Activated CD4-positive, alpha-beta memory T cell treated with anti-CD3 and anti-CD28 coated beads, Interleukin-2, amount 10 ng/mL, durations not matched to agents 7 days and 5 days (primary cell): ENCODE data around the gene TPO. TPM values are rescaled to one million over a fixed set of nuclear protein-coding genes. Genes with fewer than 3 reads are reported as not detected.
"Not testable (repeated sequence)": the region's sequence is repeated elsewhere in the genome, so short reads cannot be mapped to it uniquely, and the experiment has no call there.

Experiments
- CTCF ChIA-PET: fragments of 350-600 bp; sonication (Branson Sonifier 250); formaldehyde crosslinking; loops from one replicate; lab custom pipeline; 2021; ENCODE audit warnings: antibody characterized with exemption, inconsistent platforms; lab: Charles Lee
- POLR2A ChIA-PET: fragments of 350-600 bp; sonication (Branson Sonifier 250); formaldehyde crosslinking; loops from one replicate; lab custom pipeline; 2021; ENCODE audit warnings: antibody characterized with exemption; lab: Charles Lee
- DNase-seq: peaks from one replicate; pipeline ENCODE4 v3.0.0-alpha.2; 2020
- H3K27ac Mint-ChIP-seq: one replicate; pipeline ENCODE4 v1.8.0; 2021; ENCODE audit warnings: mild to moderate bottlenecking, mixed read lengths
- H3K27me3 Mint-ChIP-seq: one replicate; pipeline ENCODE4 v1.8.0; 2021; ENCODE audit warnings: mixed read lengths
- H3K36me3 Mint-ChIP-seq: one replicate; pipeline ENCODE4 v1.8.0; 2021; ENCODE audit warnings: low read depth, mixed read lengths
- H3K4me1 Mint-ChIP-seq: one replicate; pipeline ENCODE4 v1.8.0; 2021; ENCODE audit warnings: mixed read lengths
- H3K4me3 Mint-ChIP-seq: one replicate; pipeline ENCODE4 v1.8.0; 2021; ENCODE audit warnings: mild to moderate bottlenecking, mixed read lengths
- H3K9me3 Mint-ChIP-seq: one replicate; pipeline ENCODE4 v1.8.0; 2021; ENCODE audit warnings: mixed read lengths
- total RNA-seq, 2 experiments: library from RNA; stranded (reverse); gene quantifications; one replicate each; pipeline ENCODE4 v1.2.3, GENCODE V29; 2021

The TPO gene
- total RNA-seq, 2 experiments from 2014 or later = 0.73 TPM; not detected in 1

DNA sequence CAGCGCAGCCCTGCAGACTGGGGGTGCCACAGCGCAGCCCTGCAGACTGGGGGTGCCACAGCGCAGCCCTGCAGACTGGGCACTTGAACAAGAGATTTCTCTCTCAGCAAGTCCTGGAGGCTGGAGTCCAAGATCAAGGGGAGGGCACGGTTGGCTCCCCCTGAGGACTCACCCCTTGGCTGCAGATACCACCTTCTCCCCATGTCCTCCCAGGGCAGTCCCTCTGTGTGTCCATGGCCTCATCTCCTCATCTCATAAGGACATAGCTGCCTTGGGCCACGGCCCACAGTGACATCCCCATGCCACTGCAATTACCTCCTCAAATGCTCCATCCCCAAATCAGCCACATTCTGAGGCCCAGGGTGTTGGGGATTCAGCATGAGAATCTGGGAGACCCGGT, 98.2 kb downstream of the TPO start:
- ChIA-PET POLR2A (no interaction called here), CTCF (no interaction called here)
- no peaks in the 10 kb centered on the region for H3K27me3 Mint-ChIP-seq
- peaks cover 15% of the 10 kb centered on the region for H3K9me3 Mint-ChIP-seq
- H3K4me1 Mint-ChIP-seq = peaks cover 30% of the 10 kb centered on the region
- H3K36me3 Mint-ChIP-seq = peaks cover 13% of the 10 kb centered on the region
- no peak overlapping the region for H3K4me3 Mint-ChIP-seq
- no peak for DNase-seq
- H3K27ac Mint-ChIP-seq = no peak overlapping the region

DNA sequence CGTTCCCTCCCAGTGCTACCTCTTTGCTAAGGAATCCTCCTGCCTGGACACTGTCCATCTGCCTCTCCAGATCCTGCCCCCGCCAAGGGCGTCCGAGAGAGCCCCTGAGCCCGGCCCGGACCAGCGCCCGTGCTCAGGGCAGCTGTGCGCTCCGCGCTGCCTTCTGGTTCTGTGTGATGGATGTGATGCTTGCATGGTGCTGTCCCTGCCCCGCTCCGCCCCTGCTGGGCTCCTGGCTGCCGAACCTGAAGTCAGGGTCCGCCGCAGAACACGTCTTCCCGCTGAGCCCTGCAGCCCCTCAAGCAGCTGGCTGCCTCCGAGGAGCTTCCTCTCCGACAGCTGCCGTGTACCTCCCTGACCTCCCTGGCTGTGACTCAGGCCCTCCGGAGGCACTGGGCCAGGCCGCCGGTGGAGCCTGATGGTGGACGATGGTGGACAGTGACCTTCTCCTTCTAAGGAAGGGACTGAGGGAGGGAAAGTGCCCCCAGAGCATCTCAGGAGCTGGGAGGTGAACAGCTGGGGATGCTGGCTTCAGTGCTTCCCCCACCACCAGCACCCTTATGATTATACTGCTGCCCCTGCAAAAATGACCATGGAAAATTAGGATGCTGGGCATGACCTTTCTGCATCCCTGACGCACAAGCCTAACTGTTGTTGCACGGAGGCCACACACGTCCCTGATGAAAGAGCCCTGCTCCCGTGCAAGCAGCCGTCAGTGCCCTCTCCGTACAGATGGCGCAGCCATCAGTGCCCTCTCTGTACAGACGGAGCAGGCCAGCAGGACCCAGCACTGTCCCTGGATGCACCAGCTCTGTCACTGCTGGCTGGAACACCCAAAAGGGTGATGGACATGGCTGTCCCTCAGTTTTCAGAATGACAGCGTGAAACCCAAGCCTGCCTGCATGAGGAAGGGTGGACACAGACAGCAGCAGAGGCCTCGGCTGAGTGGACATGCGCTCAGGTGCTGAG, 99.3 kb downstream of the TPO start:
- H3K36me3 Mint-ChIP-seq = peaks cover 13% of the 10 kb centered on the region
- CTCF ChIA-PET = no interaction called here
- no peaks in the 10 kb centered on the region for H3K27me3 Mint-ChIP-seq
- H3K4me3 Mint-ChIP-seq = no peak overlapping the region
- H3K27ac Mint-ChIP-seq = no peak overlapping the region
- H3K4me1 Mint-ChIP-seq = peaks cover 32% of the 10 kb centered on the region
- POLR2A ChIA-PET = no interaction called here
- DNase-seq = no peak
- H3K9me3 Mint-ChIP-seq = peaks cover 15% of the 10 kb centered on the region

DNA sequence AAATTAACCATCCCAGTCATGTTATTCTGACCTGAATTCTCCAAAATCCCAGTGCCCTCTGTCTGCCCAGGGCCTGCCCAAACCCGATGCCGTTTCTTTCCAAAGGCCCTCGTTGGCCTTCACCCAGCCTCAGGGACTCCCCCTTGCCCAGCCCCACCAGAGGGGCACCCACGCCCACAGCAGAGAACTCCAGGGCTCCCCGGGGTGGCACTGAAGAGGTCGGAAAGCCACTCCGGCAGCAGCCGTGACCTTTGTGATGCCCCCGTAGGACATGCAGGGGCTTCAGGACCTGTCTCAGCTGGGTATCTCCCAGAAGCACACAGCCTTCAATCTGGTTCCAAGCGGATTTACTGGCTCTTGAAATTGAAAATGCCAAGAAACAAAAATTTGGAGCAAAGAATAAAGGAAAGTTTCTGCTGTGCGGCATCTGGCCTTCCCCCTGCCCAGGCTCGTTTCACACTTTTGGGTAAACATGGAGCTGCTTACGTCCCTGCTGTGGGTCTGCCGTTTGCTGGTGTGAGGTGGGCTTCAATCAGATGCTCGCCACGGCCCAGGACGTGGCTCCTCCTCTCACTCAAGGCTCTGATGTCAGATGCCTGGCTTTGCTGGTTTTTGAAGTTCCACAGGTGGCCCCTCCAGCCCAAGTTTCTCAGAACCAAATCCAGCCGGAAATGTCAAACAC, 101.3 kb downstream of the TPO start:
- H3K27me3 Mint-ChIP-seq = no peaks in the 10 kb centered on the region
- H3K4me1 Mint-ChIP-seq = peaks cover 36% of the 10 kb centered on the region
- DNase-seq = no peak
- H3K36me3 Mint-ChIP-seq = peaks cover 5% of the 10 kb centered on the region
- H3K4me3 Mint-ChIP-seq = no peak overlapping the region
- H3K9me3 Mint-ChIP-seq = peaks cover 6% of the 10 kb centered on the region
- H3K27ac Mint-ChIP-seq = no peak overlapping the region
- ChIA-PET CTCF (no interaction called here), POLR2A (no interaction called here)

DNA sequence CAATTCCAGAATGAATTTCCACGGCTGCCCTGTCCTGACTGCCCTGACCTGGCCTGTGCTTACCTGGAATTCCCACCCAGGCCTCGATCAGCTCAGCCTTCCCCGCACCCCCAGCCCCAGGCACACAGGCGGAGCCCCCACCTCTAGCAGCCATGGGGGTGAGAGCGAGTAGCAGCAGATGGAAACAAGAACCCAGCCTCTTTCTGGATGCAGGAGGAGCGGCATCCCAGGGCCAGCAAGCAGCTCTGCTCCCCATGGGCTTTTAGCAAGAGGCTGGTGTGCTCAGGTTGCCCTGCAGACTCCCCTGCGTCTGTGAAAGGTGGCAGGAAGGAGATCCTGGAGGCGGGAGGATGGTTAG, 101.8 kb downstream of the TPO start:
- Mint-ChIP-seq H3K27ac (no peak overlapping the region), H3K4me1 (peaks cover 31% of the 10 kb centered on the region), H3K4me3 (no peak overlapping the region), H3K27me3 (no peaks in the 10 kb centered on the region), H3K36me3 (peaks cover under 1% of the 10 kb centered on the region), H3K9me3 (peaks cover 2% of the 10 kb centered on the region)
- ChIA-PET CTCF (no interaction called here), POLR2A (no interaction called here)
- no peak for DNase-seq

DNA sequence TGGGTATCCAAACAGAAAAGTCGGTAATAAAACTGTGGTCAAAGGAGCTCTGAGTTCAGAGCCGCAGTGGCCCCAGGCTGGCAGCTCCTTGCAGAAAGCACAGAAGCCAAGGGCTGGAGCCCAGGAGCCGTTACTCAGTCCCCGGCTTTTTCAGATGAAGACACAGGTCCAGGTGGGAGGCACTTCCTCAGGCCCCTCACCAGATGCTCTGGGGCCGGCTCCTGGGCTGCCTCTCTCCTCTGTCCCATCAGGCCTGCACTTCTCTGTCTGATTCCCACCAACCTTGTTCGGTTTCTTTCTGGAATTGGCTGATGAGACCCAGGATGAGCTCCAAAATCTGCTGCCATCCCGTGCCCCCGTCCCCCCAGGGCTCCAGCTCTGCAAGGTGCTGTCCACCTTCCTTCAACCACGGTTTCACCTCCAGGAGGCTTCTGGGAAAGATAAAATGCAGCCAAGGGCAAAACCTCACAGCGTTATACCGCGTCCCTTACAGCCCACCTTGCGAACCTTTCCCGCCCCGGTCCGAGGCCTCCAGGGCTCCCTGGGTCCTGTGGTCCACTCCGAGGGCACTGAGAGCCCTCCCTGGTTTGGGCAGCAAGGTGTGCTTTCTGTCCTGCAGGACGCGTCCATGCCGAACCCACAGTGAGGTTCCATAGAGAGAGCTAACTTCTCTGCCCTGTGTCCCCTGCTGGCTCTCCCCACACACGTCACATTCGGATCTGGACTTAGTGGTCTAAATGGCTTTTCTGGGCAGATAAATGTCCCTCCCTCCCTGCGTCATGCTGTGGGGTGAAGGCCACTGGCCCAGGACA, 102.9 kb downstream of the TPO start:
- no peak overlapping the region for H3K4me3 Mint-ChIP-seq
- H3K27ac Mint-ChIP-seq = no peak overlapping the region
- H3K36me3 Mint-ChIP-seq = no peaks in the 10 kb centered on the region
- ChIA-PET POLR2A (no interaction called here), CTCF (no interaction called here)
- DNase-seq = no peak
- H3K9me3 Mint-ChIP-seq = no peaks in the 10 kb centered on the region
- no peaks in the 10 kb centered on the region for H3K27me3 Mint-ChIP-seq
- peaks cover 22% of the 10 kb centered on the region for H3K4me1 Mint-ChIP-seq

DNA sequence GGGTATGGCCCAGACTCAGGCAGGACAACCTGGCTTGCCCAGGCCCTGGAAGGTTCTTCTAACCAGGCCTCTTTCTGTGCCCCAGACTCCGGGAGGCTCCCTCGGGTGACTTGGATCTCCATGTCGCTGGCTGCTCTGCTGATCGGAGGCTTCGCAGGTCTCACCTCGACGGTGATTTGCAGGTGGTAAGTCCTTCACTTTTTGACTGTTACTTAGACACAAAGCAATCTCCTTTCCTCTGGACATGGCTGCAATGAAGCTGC, 103.5 kb downstream of the TPO start:
- Mint-ChIP-seq H3K9me3 (no peaks in the 10 kb centered on the region), H3K27ac (no peak overlapping the region), H3K27me3 (no peaks in the 10 kb centered on the region), H3K4me3 (no peak overlapping the region), H3K36me3 (no peaks in the 10 kb centered on the region), H3K4me1 (peaks cover 19% of the 10 kb centered on the region)
- ChIA-PET POLR2A (no interaction called here), CTCF (no interaction called here)
- no peak for DNase-seq

DNA sequence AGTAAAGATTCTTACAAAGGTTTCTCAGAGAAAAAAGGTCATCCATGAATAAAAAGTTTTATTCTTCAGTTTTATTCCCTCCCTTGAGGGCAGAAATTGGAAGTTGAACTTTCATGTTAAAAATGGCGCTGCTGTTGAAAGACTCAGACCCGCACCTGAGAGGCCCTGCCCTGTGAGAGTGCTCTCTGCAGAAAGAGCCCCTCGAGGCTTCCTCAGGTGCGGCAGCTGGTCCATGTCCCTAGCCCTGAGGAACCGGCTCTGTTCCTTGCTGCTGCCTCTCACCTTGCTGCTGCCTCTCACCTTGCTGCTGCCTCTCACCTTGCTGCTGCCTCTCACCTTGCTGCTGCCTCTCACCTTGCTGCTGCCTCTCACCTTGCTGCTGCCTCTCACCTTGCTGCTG, 104.0 kb downstream of the TPO start:
- peaks cover 19% of the 10 kb centered on the region for H3K4me1 Mint-ChIP-seq
- H3K27me3 Mint-ChIP-seq, H3K4me3 Mint-ChIP-seq, POLR2A ChIA-PET, H3K36me3 Mint-ChIP-seq, CTCF ChIA-PET, DNase-seq, H3K9me3 Mint-ChIP-seq, H3K27ac Mint-ChIP-seq: not testable (repeated sequence)

DNA sequence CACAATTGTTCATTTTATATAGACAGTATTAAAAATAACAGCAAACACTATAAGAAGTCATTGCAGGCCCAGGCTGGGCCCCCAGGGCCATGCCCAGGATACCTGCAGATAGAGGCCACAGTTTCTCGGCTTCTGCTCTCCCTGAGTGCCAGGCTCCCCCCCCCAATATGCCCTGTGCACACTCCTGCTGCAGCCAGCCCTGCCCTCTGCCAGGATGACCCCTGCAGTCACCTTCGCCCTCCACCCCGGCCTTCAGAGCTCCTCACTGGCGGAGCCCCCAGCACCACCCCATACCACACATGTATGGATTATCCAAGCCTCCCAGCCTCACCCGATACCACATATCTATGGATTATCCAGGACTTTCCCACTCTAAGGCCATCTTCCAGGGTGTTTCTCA, 104.5 kb downstream of the TPO start:
- Mint-ChIP-seq H3K36me3 (no peaks in the 10 kb centered on the region), H3K4me3 (no peak overlapping the region), H3K4me1 (peaks cover 19% of the 10 kb centered on the region), H3K27ac (peak overlapping the region; percentile 78), H3K27me3 (no peaks in the 10 kb centered on the region), H3K9me3 (no peaks in the 10 kb centered on the region)
- POLR2A ChIA-PET = interaction anchor here (2.0 kb wide), 1 partner anchor 8 kb away, joined by 7 read pairs; no protein-coding TSS in a partner anchor
- DNase-seq = no peak
- CTCF ChIA-PET = no interaction called here

DNA sequence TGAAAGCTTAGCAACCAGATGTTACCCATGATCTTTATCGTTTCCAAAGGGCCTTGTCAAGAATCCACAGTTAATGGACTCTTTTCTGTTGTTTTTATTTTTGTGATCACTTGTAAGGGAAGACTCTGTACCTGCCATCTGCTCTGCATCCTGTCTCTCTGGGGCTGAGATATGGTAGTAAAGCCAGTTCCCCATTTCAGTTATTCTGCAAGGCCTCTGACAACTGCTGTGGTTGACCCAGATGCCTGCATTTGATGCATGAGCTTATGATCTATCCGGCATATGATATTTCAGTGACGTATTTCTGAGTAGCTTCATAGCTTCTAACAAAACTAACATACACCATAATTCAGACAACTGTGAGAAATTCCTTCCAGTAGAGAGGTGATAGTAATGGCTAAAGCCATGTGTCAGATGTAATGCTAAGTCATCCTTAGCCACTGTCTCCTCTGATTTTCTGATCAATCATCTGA, 105.1 kb downstream of the TPO start:
- ChIA-PET POLR2A (interaction anchor here (0.7 to 2.0 kb wide), 2 partner anchors 8 to 542 kb away, joined by 3 to 7 read pairs; no protein-coding TSS in a partner anchor), CTCF (interaction anchor here (0.6 kb wide), 1 partner anchor 21 kb away, joined by 3 read pairs; no protein-coding TSS in a partner anchor)
- Mint-ChIP-seq H3K4me3 (no peak overlapping the region), H3K36me3 (no peaks in the 10 kb centered on the region), H3K4me1 (peaks cover 19% of the 10 kb centered on the region), H3K9me3 (no peaks in the 10 kb centered on the region), H3K27me3 (no peaks in the 10 kb centered on the region), H3K27ac (peak overlapping the region; percentile 78)
- no peak for DNase-seq

DNA sequence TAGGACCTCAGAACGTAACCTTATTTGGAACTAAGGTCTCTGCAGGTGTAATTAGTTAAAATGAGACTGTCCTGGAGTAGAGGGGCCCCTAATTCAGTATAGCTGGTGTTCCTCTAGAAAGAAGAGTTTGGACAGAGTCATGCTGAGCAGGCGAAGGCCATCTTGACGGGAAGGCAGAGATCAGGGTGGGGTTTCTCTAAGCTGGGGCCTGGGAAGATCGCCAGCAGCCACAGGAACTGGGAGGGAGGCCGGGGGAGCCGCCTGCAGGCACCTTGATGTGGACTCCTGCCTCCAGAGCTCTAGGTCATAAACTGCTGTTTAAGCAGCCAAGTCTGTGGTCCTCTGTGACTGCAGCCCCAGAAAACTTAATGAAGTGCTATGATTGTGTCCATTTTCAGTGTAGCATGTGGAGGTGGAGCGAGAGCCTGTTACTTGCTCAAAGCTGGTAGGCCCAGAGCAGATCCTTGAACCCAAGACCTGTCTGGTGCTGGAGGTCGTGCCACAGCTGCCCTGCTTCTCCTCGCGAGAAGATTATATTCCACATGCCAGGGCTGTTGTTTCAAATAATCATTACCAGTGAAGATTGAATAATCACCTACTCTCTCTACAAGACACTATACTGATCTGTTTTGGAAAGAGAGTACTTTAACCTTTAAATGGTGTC, 105.7 kb downstream of the TPO start:
- no peak overlapping the region for H3K4me3 Mint-ChIP-seq
- H3K27ac Mint-ChIP-seq = peak overlapping the region; percentile 78
- H3K4me1 Mint-ChIP-seq = peaks cover 19% of the 10 kb centered on the region
- ChIA-PET POLR2A (interaction anchor here (0.7 to 2.0 kb wide), 2 partner anchors 9 to 542 kb away, joined by 3 to 7 read pairs; no protein-coding TSS in a partner anchor), CTCF (interaction anchor here (0.6 kb wide), 1 partner anchor 21 kb away, joined by 3 read pairs; no protein-coding TSS in a partner anchor)
- H3K9me3 Mint-ChIP-seq = no peaks in the 10 kb centered on the region
- DNase-seq = no peak
- no peaks in the 10 kb centered on the region for H3K27me3 Mint-ChIP-seq
- H3K36me3 Mint-ChIP-seq = no peaks in the 10 kb centered on the region

DNA sequence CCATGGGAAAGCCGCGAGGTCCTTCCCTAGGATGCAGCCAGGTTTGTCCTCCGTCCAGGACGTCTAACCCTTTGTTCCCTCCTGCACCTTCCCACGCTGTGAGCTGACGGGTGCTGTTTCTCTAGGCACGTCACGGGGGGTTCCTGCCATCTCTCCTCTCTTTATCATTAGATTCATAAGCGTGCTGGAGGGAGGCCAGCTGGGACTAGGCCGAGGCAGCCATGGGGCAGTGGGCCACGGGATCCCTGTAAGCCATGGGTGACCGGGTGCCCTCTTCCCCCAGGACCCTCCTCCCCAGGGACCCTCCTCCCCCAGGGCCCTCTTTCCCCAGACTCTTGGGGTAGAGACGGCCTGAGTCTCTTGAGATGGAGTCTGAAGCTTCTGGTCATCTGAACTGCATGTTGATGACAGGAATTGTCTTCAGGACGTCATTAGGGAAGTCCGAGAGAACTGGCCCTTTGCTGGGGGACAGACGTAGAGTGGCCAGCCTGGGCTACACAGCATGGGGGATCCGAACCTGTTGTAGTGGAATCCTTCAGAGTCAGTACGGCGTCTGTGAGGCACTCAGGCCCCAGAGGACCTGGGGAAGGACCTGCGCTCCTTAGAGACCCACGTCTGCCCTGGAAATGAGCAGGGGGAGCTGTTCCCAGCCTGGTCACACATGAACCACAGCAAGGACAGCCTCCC, 108.1 kb downstream of the TPO start:
- ChIA-PET POLR2A (no interaction called here), CTCF (no interaction called here)
- peaks cover 19% of the 10 kb centered on the region for H3K4me1 Mint-ChIP-seq
- no peaks in the 10 kb centered on the region for H3K36me3 Mint-ChIP-seq
- no peaks in the 10 kb centered on the region for H3K27me3 Mint-ChIP-seq
- H3K27ac Mint-ChIP-seq = no peak overlapping the region
- DNase-seq = no peak
- H3K4me3 Mint-ChIP-seq = no peak overlapping the region
- no peaks in the 10 kb centered on the region for H3K9me3 Mint-ChIP-seq
